HG03571 (cell line): ENCODE results near the gene SLC9A9.

Source experiments
- ATAC-seq: cut with Tn5 transposase; IDR thresholded peaks from one replicate; pipeline ENCODE4 v1.9.1; 2021; ENCODE audit not compliant: unreplicated experiment

Gene SLC9A9

GRCh38 chr3:143763564-143764162 lies 84.6 kb downstream of the SLC9A9 start:
- no peak for ATAC-seq

- no peak for ATAC-seq
Measured at GRCh38 chr3:143757691-143758090, 90.6 kb downstream of the SLC9A9 start.

- ATAC-seq, result no peak
Measured at GRCh38 chr3:143755978-143756377, 92.3 kb downstream of the SLC9A9 start.

GRCh38 chr3:143754090-143754489 lies 94.2 kb downstream of the SLC9A9 start:
- ATAC-seq, result no peak

- no peak for ATAC-seq
Measured at GRCh38 chr3:143753456-143753855, 94.8 kb downstream of the SLC9A9 start.

- ATAC-seq, result no peak
Measured at GRCh38 chr3:143753006-143753405, 95.3 kb downstream of the SLC9A9 start.

- ATAC-seq, result peak; percentile 63
Measured at GRCh38 chr3:143751643-143752178, 96.6 kb downstream of the SLC9A9 start.

- ATAC-seq, result no peak
Measured at GRCh38 chr3:143750841-143751240, 97.4 kb downstream of the SLC9A9 start.

GRCh38 chr3:143749926-143750325 lies 98.3 kb downstream of the SLC9A9 start:
- ATAC-seq, result no peak

- no peak for ATAC-seq
Measured at GRCh38 chr3:143737065-143737464, 111.2 kb downstream of the SLC9A9 start.

- no peak for ATAC-seq
Measured at GRCh38 chr3:143736205-143736997, 111.9 kb downstream of the SLC9A9 start.

GRCh38 chr3:143731776-143732175 lies 116.5 kb downstream of the SLC9A9 start:
- ATAC-seq, result no peak

GRCh38 chr3:143731320-143731719 lies 116.9 kb downstream of the SLC9A9 start:
- ATAC-seq, result no peak

GRCh38 chr3:143727391-143727790 lies 120.9 kb downstream of the SLC9A9 start:
- ATAC-seq, result no peak

- ATAC-seq, result no peak
Measured at GRCh38 chr3:143726727-143727126, 121.5 kb downstream of the SLC9A9 start.

- ATAC-seq, result no peak
Measured at GRCh38 chr3:143720381-143720780, 127.9 kb downstream of the SLC9A9 start.

GRCh38 chr3:143718463-143718862 lies 129.8 kb downstream of the SLC9A9 start:
- ATAC-seq, result no peak

- ATAC-seq, result no peak
Measured at GRCh38 chr3:143716731-143717130, 131.5 kb downstream of the SLC9A9 start.

GRCh38 chr3:143712522-143712921 lies 135.7 kb downstream of the SLC9A9 start:
- ATAC-seq, result no peak

- ATAC-seq, result no peak
Measured at GRCh38 chr3:143707848-143708247, 140.4 kb downstream of the SLC9A9 start.

GRCh38 chr3:143700431-143700975 lies 147.8 kb downstream of the SLC9A9 start:
- ATAC-seq, result no peak

- no peak for ATAC-seq
Measured at GRCh38 chr3:143699424-143699823, 148.8 kb downstream of the SLC9A9 start.
